IPS-18a (cell line): ENCODE data around the gene UBR4.

ENCODE experiments used
- H3K27ac ChIP-seq: one replicate; pipeline ENCODE4 v1.5.1; 2013; ENCODE audit warnings: low read length
- H3K27me3 ChIP-seq: one replicate; pipeline ENCODE4 v1.6.1; 2013; ENCODE audit warnings: mild to moderate bottlenecking, low read length; ENCODE audit not compliant: control insufficient read depth, insufficient read depth
- H3K36me3 ChIP-seq: one replicate; pipeline ENCODE4 v1.6.1; 2013; ENCODE audit warnings: low read depth, low read length; ENCODE audit not compliant: control insufficient read depth
- H3K4me1 ChIP-seq: one replicate; pipeline ENCODE4 v1.6.1; 2013; ENCODE audit warnings: low read depth, low read length; ENCODE audit not compliant: control insufficient read depth
- H3K4me3 ChIP-seq: one replicate; pipeline ENCODE4 v1.5.1; 2013; ENCODE audit warnings: low read length
- H3K9ac ChIP-seq: one replicate; pipeline ENCODE4 v1.6.1; 2013; ENCODE audit warnings: mild to moderate bottlenecking, low read length, moderate library complexity
- H3K9me3 ChIP-seq: one replicate; pipeline ENCODE4 v1.6.1; 2013; ENCODE audit warnings: low read depth, low read length; ENCODE audit not compliant: control insufficient read depth

Gene UBR4

GRCh38 chr1:19065526-19066247, 144.4 kb downstream of the UBR4 start:
- Histone ChIP-seq H3K4me1 (peaks cover 12% of the 10 kb centered on the region), H3K27me3 (no peaks in the 10 kb centered on the region), H3K9ac (no peak overlapping the region), H3K36me3 (no peaks in the 10 kb centered on the region), H3K27ac (no peak overlapping the region), H3K9me3 (no peaks in the 10 kb centered on the region), H3K4me3 (no peak overlapping the region)

GRCh38 chr1:19064906-19065450, 145.1 kb downstream of the UBR4 start:
- Histone ChIP-seq H3K9me3 (no peaks in the 10 kb centered on the region), H3K9ac (no peak overlapping the region), H3K36me3 (no peaks in the 10 kb centered on the region), H3K27me3 (no peaks in the 10 kb centered on the region), H3K27ac (no peak overlapping the region), H3K4me3 (no peak overlapping the region), H3K4me1 (peaks cover 12% of the 10 kb centered on the region)

DNA sequence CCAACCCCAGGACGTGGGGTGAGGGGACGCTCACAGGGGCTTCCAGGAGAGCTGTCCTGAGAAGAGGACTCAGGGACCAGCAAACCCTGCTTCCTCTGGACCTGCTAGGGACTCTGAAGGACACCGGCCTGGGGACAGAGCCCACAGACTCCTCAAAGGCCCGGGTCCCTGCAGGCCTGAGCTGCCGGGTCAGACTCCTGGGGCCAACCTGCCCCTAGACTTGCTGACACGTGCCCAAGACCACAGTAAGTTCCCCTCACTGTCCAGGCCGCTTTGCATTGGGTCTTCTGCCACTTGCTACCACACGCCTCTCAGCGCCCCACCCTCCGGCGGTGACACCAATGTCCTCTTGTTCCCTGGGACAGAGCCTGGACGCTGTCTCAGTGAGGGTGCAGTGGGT, 146.9 kb downstream of the UBR4 start:
- Histone ChIP-seq H3K9ac (no peak overlapping the region), H3K4me3 (no peak overlapping the region), H3K27me3 (no peaks in the 10 kb centered on the region), H3K36me3 (no peaks in the 10 kb centered on the region), H3K9me3 (no peaks in the 10 kb centered on the region), H3K4me1 (peaks cover 12% of the 10 kb centered on the region), H3K27ac (no peak overlapping the region)

- H3K27me3 ChIP-seq = no peaks in the 10 kb centered on the region
- H3K4me3 ChIP-seq = no peak overlapping the region
- no peaks in the 10 kb centered on the region for H3K9me3 ChIP-seq
- no peaks in the 10 kb centered on the region for H3K36me3 ChIP-seq
- no peak overlapping the region for H3K9ac ChIP-seq
- H3K27ac ChIP-seq = no peak overlapping the region
- H3K4me1 ChIP-seq = peaks cover 11% of the 10 kb centered on the region
Measured at GRCh38 chr1:19062258-19063029, 147.6 kb downstream of the UBR4 start.

GRCh38 chr1:19061798-19062197, 148.3 kb downstream of the UBR4 start:
- no peak overlapping the region for H3K4me3 ChIP-seq

GRCh38 chr1:19061343-19061742, 148.7 kb downstream of the UBR4 start:
- Histone ChIP-seq H3K27ac (no peak overlapping the region), H3K9ac (no peak overlapping the region), H3K9me3 (no peaks in the 10 kb centered on the region), H3K4me3 (no peak overlapping the region), H3K4me1 (peaks cover 1% of the 10 kb centered on the region), H3K27me3 (no peaks in the 10 kb centered on the region), H3K36me3 (no peaks in the 10 kb centered on the region)

More at GRCh38 chr1:19061798-19062197, 148.3 kb downstream of the UBR4 start:
- H3K27me3 ChIP-seq = no peaks in the 10 kb centered on the region
- no peaks in the 10 kb centered on the region for H3K9me3 ChIP-seq
- H3K9ac ChIP-seq = no peak overlapping the region
- H3K4me1 ChIP-seq = peaks cover 5% of the 10 kb centered on the region
- H3K27ac ChIP-seq = no peak overlapping the region
- H3K36me3 ChIP-seq = no peaks in the 10 kb centered on the region

DNA sequence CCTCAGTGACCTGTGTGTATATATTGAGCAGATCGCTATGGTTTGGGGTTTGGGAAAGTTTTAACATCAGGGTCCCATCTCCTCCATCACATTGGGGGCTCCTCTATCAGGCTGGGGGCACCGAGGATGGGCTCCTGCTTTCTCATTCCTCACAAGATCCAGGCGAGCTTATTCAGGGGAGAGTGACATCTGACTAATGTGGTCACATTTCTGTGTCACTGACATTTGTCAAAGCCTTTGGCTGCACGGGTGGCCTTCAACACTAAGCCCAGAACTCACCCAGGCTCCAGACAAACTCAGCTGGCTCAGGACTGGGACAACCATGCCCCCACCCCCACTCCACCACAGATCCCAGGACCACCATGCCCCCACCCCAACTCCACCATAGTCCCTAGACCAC, 150.3 kb downstream of the UBR4 start:
- no peak overlapping the region for H3K27ac ChIP-seq
- H3K9me3 ChIP-seq = no peaks in the 10 kb centered on the region
- no peaks in the 10 kb centered on the region for H3K4me1 ChIP-seq
- no peak overlapping the region for H3K9ac ChIP-seq
- H3K4me3 ChIP-seq = no peak overlapping the region
- H3K27me3 ChIP-seq = no peaks in the 10 kb centered on the region
- H3K36me3 ChIP-seq = no peaks in the 10 kb centered on the region

DNA sequence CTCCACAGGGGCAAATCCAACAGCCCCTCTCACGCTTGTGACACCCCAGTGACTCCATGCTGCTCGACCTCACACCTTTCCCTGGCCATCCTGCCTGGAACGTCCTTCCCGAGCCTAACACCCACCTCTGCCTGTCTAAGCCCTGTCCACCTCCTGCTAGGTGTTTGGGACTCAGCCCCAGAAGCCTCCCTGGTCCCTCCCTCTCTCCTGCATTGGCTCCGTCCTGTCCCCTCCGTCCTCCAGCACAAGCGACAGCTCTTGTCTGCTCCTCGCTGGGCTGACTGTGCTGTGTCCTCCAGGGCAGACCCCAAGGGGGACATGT, 151.6 kb downstream of the UBR4 start:
- H3K4me3 ChIP-seq = no peak overlapping the region
- H3K4me1 ChIP-seq = no peaks in the 10 kb centered on the region
- H3K27ac ChIP-seq = no peak overlapping the region
- no peak overlapping the region for H3K9ac ChIP-seq
- H3K27me3 ChIP-seq = no peaks in the 10 kb centered on the region
- H3K36me3 ChIP-seq = no peaks in the 10 kb centered on the region
- no peaks in the 10 kb centered on the region for H3K9me3 ChIP-seq

GRCh38 chr1:19057784-19058475, 152.1 kb downstream of the UBR4 start:
- Histone ChIP-seq H3K27me3 (no peaks in the 10 kb centered on the region), H3K9me3 (no peaks in the 10 kb centered on the region), H3K4me3 (no peak overlapping the region), H3K4me1 (no peaks in the 10 kb centered on the region), H3K9ac (no peak overlapping the region), H3K36me3 (no peaks in the 10 kb centered on the region), H3K27ac (no peak overlapping the region)

- Histone ChIP-seq H3K4me1 (no peaks in the 10 kb centered on the region), H3K9ac (no peak overlapping the region), H3K9me3 (no peaks in the 10 kb centered on the region), H3K4me3 (no peak overlapping the region), H3K27me3 (no peaks in the 10 kb centered on the region), H3K27ac (no peak overlapping the region), H3K36me3 (no peaks in the 10 kb centered on the region)
Measured at GRCh38 chr1:19057182-19057779, 152.8 kb downstream of the UBR4 start.

- Histone ChIP-seq H3K9me3 (no peaks in the 10 kb centered on the region), H3K36me3 (no peaks in the 10 kb centered on the region), H3K4me1 (no peaks in the 10 kb centered on the region), H3K27ac (no peak overlapping the region), H3K27me3 (no peaks in the 10 kb centered on the region), H3K4me3 (no peak overlapping the region), H3K9ac (no peak overlapping the region)
Measured at GRCh38 chr1:19055701-19056100, 154.4 kb downstream of the UBR4 start.
